Measurements from ENCODE around the gene ORAI3. TPM values are rescaled to one million over a fixed set of nuclear protein-coding genes. Genes with fewer than 3 reads are reported as not detected.

Gene ORAI3
- total and polyA plus RNA-seq, 2 of the 13 experiments (the other 11 are each of a cell fraction or from before 2014, with no cell fraction given): 11.4 to 32.0 TPM

- TF ChIP-seq, protein P1, sequence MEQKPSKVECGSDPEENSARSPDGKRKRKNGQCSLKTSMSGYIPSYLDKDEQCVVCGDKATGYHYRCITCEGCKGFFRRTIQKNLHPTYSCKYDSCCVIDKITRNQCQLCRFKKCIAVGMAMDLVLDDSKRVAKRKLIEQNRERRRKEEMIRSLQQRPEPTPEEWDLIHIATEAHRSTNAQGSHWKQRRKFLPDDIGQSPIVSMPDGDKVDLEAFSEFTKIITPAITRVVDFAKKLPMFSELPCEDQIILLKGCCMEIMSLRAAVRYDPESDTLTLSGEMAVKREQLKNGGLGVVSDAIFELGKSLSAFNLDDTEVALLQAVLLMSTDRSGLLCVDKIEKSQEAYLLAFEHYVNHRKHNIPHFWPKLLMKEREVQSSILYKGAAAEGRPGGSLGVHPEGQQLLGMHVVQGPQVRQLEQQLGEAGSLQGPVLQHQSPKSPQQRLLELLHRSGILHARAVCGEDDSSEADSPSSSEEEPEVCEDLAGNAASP (CRISPR knock-in tag; IDR thresholded peaks at IDR 0.05; ENCODE audit: borderline replicate concordance): peak; percentile 58; the same call in 1 of the 2 replicates
- 0 out of 2 replicates have a peak, but pooled peaks have one; percentile 50 for TF ChIP-seq PHF20 (CRISPR knock-in tag; IDR thresholded peaks at IDR 0.05)
- TF ChIP-seq SOX5 (CRISPR knock-in tag; IDR thresholded peaks at IDR 0.05; ENCODE audit: borderline replicate concordance): no peak
- TF ChIP-seq ZMYM2 (CRISPR knock-in tag; IDR thresholded peaks at IDR 0.05): no peak
- TF ChIP-seq, protein P2, sequence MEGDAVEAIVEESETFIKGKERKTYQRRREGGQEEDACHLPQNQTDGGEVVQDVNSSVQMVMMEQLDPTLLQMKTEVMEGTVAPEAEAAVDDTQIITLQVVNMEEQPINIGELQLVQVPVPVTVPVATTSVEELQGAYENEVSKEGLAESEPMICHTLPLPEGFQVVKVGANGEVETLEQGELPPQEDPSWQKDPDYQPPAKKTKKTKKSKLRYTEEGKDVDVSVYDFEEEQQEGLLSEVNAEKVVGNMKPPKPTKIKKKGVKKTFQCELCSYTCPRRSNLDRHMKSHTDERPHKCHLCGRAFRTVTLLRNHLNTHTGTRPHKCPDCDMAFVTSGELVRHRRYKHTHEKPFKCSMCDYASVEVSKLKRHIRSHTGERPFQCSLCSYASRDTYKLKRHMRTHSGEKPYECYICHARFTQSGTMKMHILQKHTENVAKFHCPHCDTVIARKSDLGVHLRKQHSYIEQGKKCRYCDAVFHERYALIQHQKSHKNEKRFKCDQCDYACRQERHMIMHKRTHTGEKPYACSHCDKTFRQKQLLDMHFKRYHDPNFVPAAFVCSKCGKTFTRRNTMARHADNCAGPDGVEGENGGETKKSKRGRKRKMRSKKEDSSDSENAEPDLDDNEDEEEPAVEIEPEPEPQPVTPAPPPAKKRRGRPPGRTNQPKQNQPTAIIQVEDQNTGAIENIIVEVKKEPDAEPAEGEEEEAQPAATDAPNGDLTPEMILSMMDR (CRISPR knock-in tag; IDR thresholded peaks at IDR 0.05): peak; percentile 43
- TF ChIP-seq TRIM22 (IDR thresholded peaks at IDR 0.05): no peak
- peak; percentile 30; the same call in 1 of the 2 replicates for TF ChIP-seq ZNF609 (CRISPR knock-in tag; IDR thresholded peaks at IDR 0.05; ENCODE audit: borderline replicate concordance)
- peak; percentile 12; the same call in 1 of the 2 replicates for TF ChIP-seq MIXL1 (CRISPR knock-in tag; IDR thresholded peaks at IDR 0.05)
- TF ChIP-seq PITX1 (CRISPR knock-in tag; IDR thresholded peaks at IDR 0.05): peak; percentile 53; the same call in 1 of the 2 replicates
- TF ChIP-seq PRDM15 (CRISPR knock-in tag; IDR thresholded peaks at IDR 0.05): peak; percentile 60; the same call in 1 of the 2 replicates
- TF ChIP-seq ATF7-NPFF (CRISPR knock-in tag; IDR thresholded peaks at IDR 0.05; ENCODE audit: low read depth): peak; percentile 18; the same call in 1 of the 2 replicates
- peak; percentile 96 for TF ChIP-seq AGO2 (optimal IDR thresholded peaks at IDR 0.05; ENCODE audit: low read depth, low read length)
- TF ChIP-seq HOXA9 (CRISPR knock-in tag; IDR thresholded peaks at IDR 0.05; ENCODE audit: borderline replicate concordance): 0 out of 2 replicates have a peak, but pooled peaks have one; percentile 44
These were observed 48.3 kb downstream of the ORAI3 start (continued) for GRCh38 chr16:30996985-30997724.
